CD4-positive, alpha-beta T cell (primary cell): ENCODE results near the gene TLR5. TPM values are rescaled to one million over a fixed set of nuclear protein-coding genes. Genes with fewer than 3 reads are reported as not detected.

ENCODE experiments used
- ATAC-seq: fragments of 200-7000 bp; cut with Tn5 transposase; one replicate; pipeline ENCODE4 v1.10.0; 2022; ENCODE audit warnings: mild to moderate bottlenecking; ENCODE audit not compliant: poor library complexity
- CTCF ChIA-PET: fragments of 350-600 bp; sonication (Branson Sonifier 250); formaldehyde crosslinking; loops from one replicate; lab custom pipeline; 2021; ENCODE audit warnings: antibody characterized with exemption, inconsistent platforms; lab: Charles Lee
- POLR2A ChIA-PET: fragments of 350-600 bp; sonication (Branson Sonifier 250); formaldehyde crosslinking; loops from one replicate; lab custom pipeline; 2021; ENCODE audit warnings: antibody characterized with exemption, inconsistent platforms; lab: Charles Lee
- DNase-seq, 14 experiments: peaks; one replicate each; pipeline ENCODE4 v3.0.0-alpha.2; 2013 to 2020; ENCODE audit warnings: mixed read lengths in 2 of 14
- H3K27ac ChIP-seq, 2 donors: one replicate each; pipeline versions ENCODE4 v1.5.1 to v1.7.0; 2013; ENCODE audit warnings: low read length in 2 of 2, low read depth in 1 of 2, mild to moderate bottlenecking in 1 of 2
- H3K27me3 ChIP-seq, 2 experiments: 1 replicate in 1 of 2; 2 replicates in 1 of 2; pipeline versions ENCODE4 v1.6.1 to v1.7.0; 2013; ENCODE audit warnings: low read length in 2 of 2, control low read depth in 1 of 2, mild to moderate bottlenecking in 1 of 2, moderate library complexity in 1 of 2; ENCODE audit not compliant: insufficient read depth in 2 of 2, control insufficient read depth in 1 of 2
- H3K36me3 ChIP-seq: one replicate; pipeline ENCODE4 v1.6.1; 2013; ENCODE audit warnings: low read length, control low read depth; ENCODE audit not compliant: insufficient read depth
- H3K4me1 ChIP-seq: one replicate; pipeline ENCODE4 v1.6.1; 2013; ENCODE audit warnings: low read length, control low read depth; ENCODE audit not compliant: insufficient read depth
- H3K4me3 ChIP-seq: one replicate; pipeline ENCODE4 v1.5.1; 2013; ENCODE audit warnings: mild to moderate bottlenecking, low read length, moderate library complexity
- H3K9me3 ChIP-seq, 2 experiments: 1 replicate in 1 of 2; 2 replicates in 1 of 2; pipeline versions ENCODE4 v1.6.1 to v1.7.0; 2013; ENCODE audit warnings: low read length in 2 of 2, mild to moderate bottlenecking in 2 of 2, control low read depth in 1 of 2, moderate library complexity in 1 of 2; ENCODE audit not compliant: control insufficient read depth in 1 of 2, insufficient read depth in 1 of 2
- H3K27ac Mint-ChIP-seq: one replicate; pipeline ENCODE4 v1.8.0; 2020; ENCODE audit warnings: mixed read lengths
- H3K27me3 Mint-ChIP-seq: one replicate; pipeline ENCODE4 v1.8.0; 2021; ENCODE audit warnings: mixed read lengths
- H3K36me3 Mint-ChIP-seq: one replicate; pipeline ENCODE4 v1.8.0; 2021; ENCODE audit warnings: low read depth, mixed read lengths
- H3K4me1 Mint-ChIP-seq: one replicate; pipeline ENCODE4 v1.8.0; 2021; ENCODE audit warnings: low read depth, mixed read lengths
- H3K4me3 Mint-ChIP-seq: one replicate; pipeline ENCODE4 v1.8.0; 2020; ENCODE audit warnings: mild to moderate bottlenecking, mixed read lengths
- H3K9me3 Mint-ChIP-seq: one replicate; pipeline ENCODE4 v1.8.0; 2020; ENCODE audit warnings: mixed read lengths
- CTCF ChIP-seq: fragments of 200-600 bp; IDR thresholded peaks from one replicate; pipeline ENCODE4 v1.8.0; 2022; ENCODE audit warnings: antibody characterized with exemption, mild to moderate bottlenecking
- intact Hi-C, 2 experiments: fragments of 100-400 bp; cut with DNase I in 1 of 2; cut with micrococcal nuclease in 1 of 2; formaldehyde crosslinking; loops; one replicate each; pipeline versions ENCODE4 v1.15.1 to v1.9.0; 2023 to 2025; cut with DNase I, micrococcal nuclease
- total RNA-seq, 174 experiments: library from RNA in 2 of 174; stranded (reverse) in 2 of 174; gene quantifications; one replicate each; pipeline ENCODE4 v1.2.3 and lab custom pipeline; 2021 to 2026

TLR5 gene
- total RNA-seq, 2 experiments from 2014 or later: 2.1 to 2.5 TPM

- ATAC-seq: peak; percentile 90
- H3K9me3 Mint-ChIP-seq: no peaks in the 10 kb centered on the region
- peak; percentile 95 for TF ChIP-seq CTCF
- H3K4me3 Mint-ChIP-seq: peak overlapping the region; percentile 84
- Histone ChIP-seq H3K36me3 (no peaks in the 10 kb centered on the region), H3K4me3 (peak overlapping the region; percentile 42), H3K27ac (no peak overlapping the region), H3K4me1 (peaks cover 19% of the 10 kb centered on the region), H3K27me3 (peaks cover 5 to 7% of the 10 kb centered on the region in 2 experiments), H3K9me3 (no peaks in the 10 kb centered on the region)
- intact Hi-C loops: loop anchor here (1.0 to 5.0 kb wide), 7 partner anchors 98 to 550 kb away; no protein-coding TSS in a partner anchor
- POLR2A ChIA-PET: interaction anchor here (0.7 to 1.7 kb wide), 11 partner anchors 10 to 562 kb away, joined by 3 to 16 read pairs (median 5); partner anchors contain the start of genes SUSD4 and TLR5
- peak; percentile 66 to 91 (median 72) for DNase-seq
- H3K36me3 Mint-ChIP-seq: no peaks in the 10 kb centered on the region
- H3K27me3 Mint-ChIP-seq: no peaks in the 10 kb centered on the region
- peaks cover 31% of the 10 kb centered on the region for H3K4me1 Mint-ChIP-seq
- no peak overlapping the region for H3K27ac Mint-ChIP-seq
- CTCF ChIA-PET: interaction anchor here (0.6 to 6.8 kb wide), 27 partner anchors 9 to 553 kb away, joined by 3 to 60 read pairs (median 4); partner anchors contain the start of genes SUSD4 and TLR5
Observed at GRCh38 chr1:223133824-223134435, 9.1 kb downstream of the TLR5 start.

DNA sequence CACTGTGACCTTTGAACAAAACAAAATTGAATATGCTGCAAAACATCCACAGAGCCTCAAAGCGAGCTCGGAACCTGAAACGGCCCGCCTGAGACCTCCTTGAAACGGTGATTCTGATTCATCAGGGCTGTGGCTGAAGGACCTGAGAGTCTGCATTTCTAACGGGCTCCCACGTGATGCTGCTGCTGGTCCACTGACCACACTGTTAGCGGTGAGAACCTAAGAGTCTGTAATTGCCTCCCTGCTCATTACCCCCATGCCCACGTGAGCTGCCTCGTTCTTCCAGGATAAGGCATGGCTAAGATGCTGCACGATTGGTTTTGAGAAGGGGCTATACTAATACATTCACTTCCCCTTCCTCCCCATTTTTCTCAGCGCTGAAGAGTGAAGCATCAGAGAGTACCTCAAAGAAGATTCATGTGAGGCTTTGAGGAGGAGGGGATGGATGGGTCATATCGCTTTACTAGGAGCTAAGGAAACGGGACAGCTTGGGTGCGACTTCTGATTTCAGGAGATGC, 9.7 kb downstream of the TLR5 start:
- H3K27me3 ChIP-seq: peaks cover 5 to 7% of the 10 kb centered on the region in 2 experiments
- Mint-ChIP-seq H3K4me1 (peaks cover 31% of the 10 kb centered on the region), H3K36me3 (no peaks in the 10 kb centered on the region), H3K4me3 (peak overlapping the region; percentile 84), H3K27ac (no peak overlapping the region), H3K27me3 (no peaks in the 10 kb centered on the region), H3K9me3 (no peaks in the 10 kb centered on the region)
- no peak overlapping the region for H3K27ac ChIP-seq
- peaks cover 21% of the 10 kb centered on the region for H3K4me1 ChIP-seq
- H3K4me3 ChIP-seq: peak overlapping the region; percentile 42
- H3K36me3 ChIP-seq: no peaks in the 10 kb centered on the region
- ChIA-PET POLR2A (interaction anchor here (0.7 to 1.7 kb wide), 11 partner anchors 9 to 563 kb away, joined by 3 to 16 read pairs (median 5); partner anchors contain the start of genes SUSD4 and TLR5), CTCF (interaction anchor here (0.6 to 6.8 kb wide), 25 partner anchors 10 to 554 kb away, joined by 3 to 60 read pairs (median 4); partner anchors contain the start of genes SUSD4 and TLR5)
- H3K9me3 ChIP-seq: no peaks in the 10 kb centered on the region
- ATAC-seq (peak; percentile 9), DNase-seq (peak in 1 of 14 experiments; percentile 6)
- no peak for TF ChIP-seq CTCF
- intact Hi-C loops: loop anchor here (1.0 to 5.0 kb wide), 4 partner anchors 99 to 551 kb away; no protein-coding TSS in a partner anchor

DNA sequence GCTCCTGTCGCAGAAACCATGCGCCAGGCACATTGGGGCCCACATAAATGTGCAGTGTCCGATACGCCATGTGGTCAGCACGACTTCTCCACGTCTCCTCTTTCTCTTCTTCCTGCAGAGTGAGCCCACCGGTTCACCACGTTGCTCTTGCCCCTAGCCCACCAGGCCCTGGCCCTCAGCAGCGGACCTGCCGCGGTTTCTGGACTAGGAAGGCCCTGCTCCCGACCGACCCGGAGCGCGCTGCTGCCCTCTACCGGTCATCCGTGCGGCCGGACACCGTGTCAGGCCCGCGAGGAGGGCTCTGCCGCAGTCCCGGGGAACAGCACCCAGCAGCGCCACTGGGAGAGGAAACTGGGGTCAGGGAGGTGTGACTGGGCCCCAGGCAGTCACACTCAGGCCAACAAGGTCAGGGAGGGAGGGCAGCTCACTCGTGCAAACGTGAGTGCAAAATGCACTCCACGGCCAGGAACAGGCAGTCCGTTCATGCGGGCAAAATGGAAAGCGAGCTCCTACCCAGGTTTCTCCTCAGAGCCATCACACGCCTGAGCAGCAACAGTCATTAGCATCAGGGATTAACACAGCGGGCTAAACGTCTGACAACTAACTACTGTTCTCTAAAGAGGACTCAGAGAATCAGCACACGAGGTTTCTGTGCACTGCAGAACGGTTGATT, 13.7 kb downstream of the TLR5 start:
- Mint-ChIP-seq H3K27ac (no peak overlapping the region), H3K36me3 (no peaks in the 10 kb centered on the region), H3K4me1 (peaks cover 22% of the 10 kb centered on the region), H3K9me3 (no peaks in the 10 kb centered on the region), H3K4me3 (peak overlapping the region; percentile 56), H3K27me3 (no peaks in the 10 kb centered on the region)
- ATAC-seq: peak; percentile 53
- Histone ChIP-seq H3K9me3 (no peaks in the 10 kb centered on the region), H3K27ac (no peak overlapping the region), H3K36me3 (no peaks in the 10 kb centered on the region), H3K27me3 (peaks cover 0 to 5% of the 10 kb centered on the region in 2 experiments), H3K4me1 (peaks cover 21% of the 10 kb centered on the region), H3K4me3 (no peak overlapping the region)
- intact Hi-C loops: loop anchor here in 1 of 2 experiments (10.0 kb wide), 1 partner anchor 615 kb away; no protein-coding TSS in a partner anchor
- DNase-seq: peak; percentile 35 to 79 (median 54)
- peak; percentile 91 for TF ChIP-seq CTCF
- ChIA-PET CTCF (interaction anchor here (1.1 kb wide), 1 partner anchor 15 kb away, joined by 3 read pairs; no protein-coding TSS in a partner anchor), POLR2A (no interaction called here)
